Endothelial cell of umbilical vein (primary cell): ENCODE measurements around the gene PAX5. TPM values are rescaled to one million over a fixed set of nuclear protein-coding genes. Genes with fewer than 3 reads are reported as not detected.

Experiments
- BruUV-seq: library from RNA; stranded (reverse); fragments of 400-500 nt; replicated peaks from 2 replicates; lab custom pipeline; 2021; lab: Mats Ljungman, UMichigan
- CTCF ChIA-PET: fragments of 300-600, 350-600 bp; sonication (Branson Sonifier 250); formaldehyde crosslinking; loops from one replicate; lab custom pipeline; 2021; ENCODE audit warnings: antibody characterized with exemption, inconsistent platforms; lab: Charles Lee
- POLR2A ChIA-PET: fragments of 300-600, 350-600 bp; sonication (Branson Sonifier 250); formaldehyde crosslinking; loops from one replicate; lab custom pipeline; 2021; ENCODE audit warnings: antibody characterized with exemption, inconsistent platforms; lab: Charles Lee
- DNase-seq: peaks from one replicate; pipeline ENCODE4 v3.0.0-alpha.2; 2011; ENCODE audit warnings: low read depth, low spot score
- FAIRE-seq: peaks from 2 replicates; lab custom pipeline; 2011; peaks lifted over from hg19 to GRCh38; lab: Jason Lieb, UNC
- H2AFZ ChIP-seq: 2 replicates; pipeline ENCODE4 v1.6.0; 2012; ENCODE audit warnings: low read depth, low read length, control low read depth, inconsistent platforms
- H3K27ac ChIP-seq: 2 replicates; pipeline ENCODE4 v1.5.1; 2011; ENCODE audit warnings: low read depth, mild to moderate bottlenecking, control low read depth, low read length, moderate library complexity; ENCODE audit not compliant: insufficient read depth
- H3K27me3 ChIP-seq, 2 experiments: 2 replicates each; pipeline versions ENCODE4 v1.6.0 to v1.6.1; 2011; ENCODE audit warnings: low read length in 2 of 2, mixed read lengths in 1 of 2; ENCODE audit not compliant: control insufficient read depth in 2 of 2, insufficient read depth in 2 of 2
- H3K36me3 ChIP-seq, 2 experiments: 2 replicates in 1 of 2; 3 replicates in 1 of 2; pipeline ENCODE4 v1.5.1; 2011; ENCODE audit warnings: low read length in 2 of 2, mild to moderate bottlenecking in 1 of 2, moderate library complexity in 1 of 2; ENCODE audit not compliant: control insufficient read depth in 2 of 2, insufficient read depth in 2 of 2; ENCODE audit errors: extremely low read depth in 1 of 2
- H3K4me1 ChIP-seq: 3 replicates; pipeline ENCODE4 v1.5.1; 2011; ENCODE audit warnings: mild to moderate bottlenecking, low read length; ENCODE audit not compliant: control insufficient read depth, insufficient read depth; ENCODE audit errors: extremely low read depth
- H3K4me2 ChIP-seq: 2 replicates; pipeline ENCODE4 v1.6.1; 2011; ENCODE audit warnings: low read length, control low read depth, mixed read lengths; ENCODE audit not compliant: insufficient read depth
- H3K4me3 ChIP-seq, 3 experiments: fragments of 200-600 bp in 1 of 3; sonication (generic), shearing (Covaris generic) in 1 of 3; replicated peaks in 1 of 3; 2 replicates each; pipeline ENCODE4 v1.5.1; 2011 to 2016; ENCODE audit warnings: control low read depth in 3 of 3, low read length in 3 of 3, mild to moderate bottlenecking in 2 of 3, inconsistent platforms in 1 of 3, low read depth in 1 of 3, moderate library complexity in 1 of 3; ENCODE audit not compliant: insufficient read depth in 1 of 3
- H3K79me2 ChIP-seq: 2 replicates; pipeline ENCODE4 v1.6.0; 2012; ENCODE audit warnings: low read length, inconsistent platforms; ENCODE audit not compliant: control insufficient read depth, insufficient read depth
- H3K9ac ChIP-seq: replicated peaks from 2 replicates; pipeline ENCODE3; 2011; ENCODE audit warnings: low read length, control low read depth; ENCODE audit not compliant: insufficient read depth; ENCODE audit errors: extremely low read depth
- H3K9me1 ChIP-seq: replicated peaks from 3 replicates; pipeline ENCODE4 v1.6.0; 2011; ENCODE audit warnings: mild to moderate bottlenecking, low read length; ENCODE audit not compliant: control insufficient read depth, insufficient read depth; ENCODE audit errors: extremely low read depth
- H3K9me3 ChIP-seq: replicated peaks from 2 replicates; pipeline ENCODE4 v1.5.1; 2012; ENCODE audit warnings: low read length, inconsistent platforms; ENCODE audit not compliant: control insufficient read depth, insufficient read depth
- H4K20me1 ChIP-seq: replicated peaks from 2 replicates; pipeline ENCODE3; 2011; ENCODE audit warnings: mild to moderate bottlenecking, low read length; ENCODE audit not compliant: control insufficient read depth, insufficient read depth; ENCODE audit errors: extremely low read depth
- CTCF ChIP-seq, 2 donors: IDR thresholded peaks; 1 replicate in 1 of 2; 2 replicates in 1 of 2; pipeline ENCODE4 v1.5.1; 2011; ENCODE audit warnings: low read length in 2 of 2, mild to moderate bottlenecking in 2 of 2, moderate library complexity in 2 of 2, control low read depth in 1 of 2, inconsistent platforms in 1 of 2, low read depth in 1 of 2; ENCODE audit not compliant: insufficient read depth in 1 of 2; ENCODE audit errors: extremely low read depth in 1 of 2
- EZH2 ChIP-seq: IDR thresholded peaks from 2 replicates; pipeline ENCODE4 v1.6.1; 2012; ENCODE audit warnings: borderline replicate concordance, low read depth, mild to moderate bottlenecking, moderate library complexity, low read length, inconsistent platforms; ENCODE audit not compliant: severe bottlenecking
- FOS ChIP-seq: IDR thresholded peaks from 2 replicates; pipeline ENCODE4 v1.6.1; 2011; ENCODE audit warnings: mild to moderate bottlenecking, low read length, moderate library complexity, borderline replicate concordance; ENCODE audit not compliant: insufficient read depth
- GATA2 ChIP-seq: IDR thresholded peaks from 2 replicates; pipeline ENCODE4 v1.7.0; 2011; ENCODE audit warnings: low read depth, mild to moderate bottlenecking, moderate library complexity, mixed read lengths, low read length; ENCODE audit not compliant: insufficient read length, insufficient read depth
- JUN ChIP-seq: IDR thresholded peaks from 2 replicates; pipeline ENCODE4 v1.6.1; 2011; ENCODE audit warnings: borderline replicate concordance, low read depth; ENCODE audit not compliant: insufficient read length, insufficient read depth
- MYC ChIP-seq: IDR thresholded peaks from one replicate; pipeline ENCODE4 v1.6.1; 2011; ENCODE audit warnings: mild to moderate bottlenecking, low read depth, low read length
- POLR2A ChIP-seq: IDR thresholded peaks from 2 replicates; pipeline ENCODE4 v1.6.1; 2012; ENCODE audit warnings: low read depth, mild to moderate bottlenecking, control low read depth, low read length
- POLR2AphosphoS5 ChIP-seq: IDR thresholded peaks from 2 replicates; pipeline ENCODE4 v1.6.1; 2012; ENCODE audit warnings: low read depth, mild to moderate bottlenecking, control low read depth, low read length, moderate library complexity; ENCODE audit not compliant: insufficient read depth
- dilution Hi-C: fragments of 300-500 bp; cut with MboI; formaldehyde crosslinking; loops from one replicate; pipeline ENCODE4 v1.15.0; 2019; ENCODE audit warnings: low sequenced_read_pairs; ENCODE audit not compliant: extremely low pct_ligation_motif_present
- intact Hi-C: fragments of 100-400 bp; cut with micrococcal nuclease; formaldehyde crosslinking; loops from one replicate; pipeline ENCODE4 v1.10.0; 2022
- polyA plus RNA-seq, 4 experiments: library from polyadenylated mRNA; depleted of rRNA in 3 of 4; stranded (reverse) in 3 of 4; unstranded in 1 of 4; fragments of >200 nt; gene quantifications; 2 replicates each; pipeline versions ENCODE4 v1.2.1 to v1.2.3, GENCODE V29; 2011 to 2012; ENCODE audit warnings: missing spikeins in 1 of 4
- total RNA-seq: library from RNA; stranded (reverse); gene quantifications from 2 replicates; pipeline ENCODE4 v1.2.3, GENCODE V29; 2021
- TF ChIP-seq, protein P1 (sequence below): IDR thresholded peaks from 2 replicates; pipeline ENCODE4 v1.6.1; 2011; ENCODE audit not compliant: insufficient read depth, insufficient read length

PAX5 gene
- total and polyA plus RNA-seq, 2 donors (not counting 3 experiments of a cell fraction or from before 2014, with no cell fraction given) = not detected

- Histone ChIP-seq H3K79me2 (no peaks in the 10 kb centered on the region), H3K9ac (no peak overlapping the region), H3K27ac (no peak overlapping the region), H2AFZ (no peak overlapping the region), H3K36me3 (no peaks in the 10 kb centered on the region), H3K4me2 (no peak overlapping the region), H3K4me3 (no peak overlapping the region), H3K27me3 (peaks cover 65 to 78% of the 10 kb centered on the region in 2 experiments), H4K20me1 (no peaks in the 10 kb centered on the region), H3K4me1 (no peaks in the 10 kb centered on the region), H3K9me3 (no peaks in the 10 kb centered on the region), H3K9me1 (no peaks in the 10 kb centered on the region)
- TF ChIP-seq POLR2AphosphoS5 (no peak), CTCF (IDR thresholded peaks at IDR 0.05; ENCODE audit: extremely low read depth in 1 of 2, insufficient read depth in 1 of 2, low read depth in 1 of 2, low read length in 2 of 2) (no peak), JUN (no peak), MYC (no peak), POLR2A (no peak), GATA2 (no peak), EZH2 (no peak), FOS (no peak)
- TF ChIP-seq, protein P1, sequence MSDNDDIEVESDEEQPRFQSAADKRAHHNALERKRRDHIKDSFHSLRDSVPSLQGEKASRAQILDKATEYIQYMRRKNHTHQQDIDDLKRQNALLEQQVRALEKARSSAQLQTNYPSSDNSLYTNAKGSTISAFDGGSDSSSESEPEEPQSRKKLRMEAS = no peak
- no peak for FAIRE-seq
- ChIA-PET CTCF (interaction anchor here (1.3 to 2.6 kb wide), 2 partner anchors 10 to 112 kb away, joined by 3 to 12 read pairs; no protein-coding TSS in a partner anchor), POLR2A (no interaction called here)
- no TSS peak for BruUV-seq
- intact Hi-C loops (no loop called here), dilution Hi-C loops (no loop called here)
- no peak for DNase-seq
Measured at GRCh38 chr9:36985061-36985768, 48.9 kb downstream of the PAX5 start.
